ENCODE data around the gene PGGHG. TPM values are rescaled to one million over a fixed set of nuclear protein-coding genes. Genes with fewer than 3 reads are reported as not detected.
A peak's percentile ranks its signal among the peaks of the same experiment; 100 is the strongest.
"Not testable (repeated sequence)": the region's sequence is repeated elsewhere in the genome, so short reads cannot be mapped to it uniquely, and the experiment has no call there.

PGGHG gene
- total RNA-seq, 1 donor from 2014 or later = 69.7 TPM

GRCh38 chr11:285894-286220, 3.1 kb upstream of the PGGHG start:
- no peak overlapping the region for H3K27ac Mint-ChIP-seq (ENCODE audit: unreplicated experiment)

GRCh38 chr11:286977-287820, 1.7 kb upstream of the PGGHG start:
- H3K36me3 Mint-ChIP-seq (ENCODE audit: low read depth, unreplicated experiment); H3K27ac Mint-ChIP-seq (ENCODE audit: unreplicated experiment); H3K9me3 Mint-ChIP-seq (ENCODE audit: unreplicated experiment); DNase-seq (ENCODE audit: low spot score); H3K4me1 Mint-ChIP-seq (ENCODE audit: unreplicated experiment): not testable (repeated sequence)
- peak overlapping the region; percentile 39 for H3K4me3 Mint-ChIP-seq (ENCODE audit: unreplicated experiment)
- H3K27me3 Mint-ChIP-seq (ENCODE audit: unreplicated experiment) = peaks cover 22% of the 10 kb centered on the region

More at GRCh38 chr11:285894-286220, 3.1 kb upstream of the PGGHG start:
- Mint-ChIP-seq H3K27me3 (ENCODE audit: unreplicated experiment) (peaks cover 31% of the 10 kb centered on the region), H3K9me3 (ENCODE audit: unreplicated experiment) (peaks cover 4% of the 10 kb centered on the region), H3K36me3 (ENCODE audit: low read depth, unreplicated experiment) (peaks cover 5% of the 10 kb centered on the region), H3K4me3 (ENCODE audit: unreplicated experiment) (no peak overlapping the region), H3K4me1 (ENCODE audit: unreplicated experiment) (no peaks in the 10 kb centered on the region)
- DNase-seq (ENCODE audit: low spot score) = no peak
- TF ChIP-seq CTCF (IDR thresholded peaks at IDR 0.05; ENCODE audit: unreplicated experiment) = no peak

- Mint-ChIP-seq H3K36me3 (ENCODE audit: low read depth, unreplicated experiment) (peaks cover 5% of the 10 kb centered on the region), H3K9me3 (ENCODE audit: unreplicated experiment) (peaks cover 4% of the 10 kb centered on the region), H3K4me3 (ENCODE audit: unreplicated experiment) (peak overlapping the region; percentile 86), H3K4me1 (ENCODE audit: unreplicated experiment) (no peaks in the 10 kb centered on the region), H3K27me3 (ENCODE audit: unreplicated experiment) (peaks cover 17% of the 10 kb centered on the region), H3K27ac (ENCODE audit: unreplicated experiment) (no peak overlapping the region)
- TF ChIP-seq CTCF (IDR thresholded peaks at IDR 0.05; ENCODE audit: unreplicated experiment) = no peak
- DNase-seq (ENCODE audit: low spot score) = no peak
These were observed 977 bp upstream of the PGGHG start for GRCh38 chr11:287821-288477.

GRCh38 chr11:289398-289711, 429 bp downstream of the PGGHG start:
- no peak for TF ChIP-seq CTCF (IDR thresholded peaks at IDR 0.05; ENCODE audit: unreplicated experiment)
- H3K27ac Mint-ChIP-seq (ENCODE audit: unreplicated experiment) = no peak overlapping the region

GRCh38 chr11:289712-290620, 1.0 kb downstream of the PGGHG start:
- no peak for DNase-seq (ENCODE audit: low spot score)
- peak overlapping the region; percentile 56 for H3K4me3 Mint-ChIP-seq (ENCODE audit: unreplicated experiment)
- no peak overlapping the region for H3K27ac Mint-ChIP-seq (ENCODE audit: unreplicated experiment)
- H3K27me3 Mint-ChIP-seq (ENCODE audit: unreplicated experiment) = peaks cover 15% of the 10 kb centered on the region
- no peaks in the 10 kb centered on the region for H3K36me3 Mint-ChIP-seq (ENCODE audit: low read depth, unreplicated experiment)
- no peaks in the 10 kb centered on the region for H3K9me3 Mint-ChIP-seq (ENCODE audit: unreplicated experiment)
- H3K4me1 Mint-ChIP-seq (ENCODE audit: unreplicated experiment) = no peaks in the 10 kb centered on the region
- TF ChIP-seq CTCF (IDR thresholded peaks at IDR 0.05; ENCODE audit: unreplicated experiment) = no peak

More at GRCh38 chr11:289398-289711, 429 bp downstream of the PGGHG start:
- Mint-ChIP-seq H3K27me3 (ENCODE audit: unreplicated experiment) (peaks cover 15% of the 10 kb centered on the region), H3K4me3 (ENCODE audit: unreplicated experiment) (peak overlapping the region; percentile 85), H3K4me1 (ENCODE audit: unreplicated experiment) (no peaks in the 10 kb centered on the region), H3K36me3 (ENCODE audit: low read depth, unreplicated experiment) (no peaks in the 10 kb centered on the region), H3K9me3 (ENCODE audit: unreplicated experiment) (no peaks in the 10 kb centered on the region)
- DNase-seq (ENCODE audit: low spot score) = no peak

All from endothelial cell (in vitro differentiated cells).